ENCODE results near the gene ARL17B. TPM values are rescaled to one million over a fixed set of nuclear protein-coding genes. Genes with fewer than 3 reads are reported as not detected.
"Not testable (repeated sequence)": the region's sequence is repeated elsewhere in the genome, so short reads cannot be mapped to it uniquely, and the experiment has no call there.

ARL17B gene
- total RNA-seq (2014; rRNA removed; shearing (Covaris generic)), result 15.1 and 15.6 TPM in 2 replicates

- DNase-seq (ENCODE audit: low read depth), result not testable (repeated sequence)
Measured at GRCh38 chr17:46361755-46362154, at the start of gene ARL17B. TSS of gene ARL17B (minus strand) at chr17:46361766. CDS start at chr17:46358397, 3,369 bp downstream.

GRCh38 chr17:46409864-46410263 is 48.3 kb upstream of the ARL17B start:
- not testable (repeated sequence) for DNase-seq (ENCODE audit: low read depth)

- DNase-seq (ENCODE audit: low read depth), result not testable (repeated sequence)
Measured at GRCh38 chr17:46407155-46407554, 45.6 kb upstream of the ARL17B start.

GRCh38 chr17:46401033-46401787 is 39.6 kb upstream of the ARL17B start:
- DNase-seq (ENCODE audit: low read depth), result not testable (repeated sequence)

GRCh38 chr17:46400543-46400942 is 39.0 kb upstream of the ARL17B start:
- not testable (repeated sequence) for DNase-seq (ENCODE audit: low read depth)

- DNase-seq (ENCODE audit: low read depth), result not testable (repeated sequence)
Measured at GRCh38 chr17:46399993-46400392, 38.4 kb upstream of the ARL17B start.

- DNase-seq (ENCODE audit: low read depth), result not testable (repeated sequence)
Measured at GRCh38 chr17:46396292-46396691, 34.7 kb upstream of the ARL17B start.

GRCh38 chr17:46393702-46394101 is 32.1 kb upstream of the ARL17B start:
- DNase-seq (ENCODE audit: low read depth), result not testable (repeated sequence)

- not testable (repeated sequence) for DNase-seq (ENCODE audit: low read depth)
Measured at GRCh38 chr17:46385491-46385890, 23.9 kb upstream of the ARL17B start.

GRCh38 chr17:46383118-46383517 is 21.6 kb upstream of the ARL17B start:
- not testable (repeated sequence) for DNase-seq (ENCODE audit: low read depth)

- not testable (repeated sequence) for DNase-seq (ENCODE audit: low read depth)
Measured at GRCh38 chr17:46373418-46373817, 11.9 kb upstream of the ARL17B start.

GRCh38 chr17:46372236-46373229 is 11.0 kb upstream of the ARL17B start:
- not testable (repeated sequence) for DNase-seq (ENCODE audit: low read depth)

GRCh38 chr17:46367520-46367919 is 6.0 kb upstream of the ARL17B start:
- not testable (repeated sequence) for DNase-seq (ENCODE audit: low read depth)

- not testable (repeated sequence) for DNase-seq (ENCODE audit: low read depth)
Measured at GRCh38 chr17:46361145-46361735, 326 bp downstream of the ARL17B start.

- not testable (repeated sequence) for DNase-seq (ENCODE audit: low read depth)
Measured at GRCh38 chr17:46353856-46354255, 7.7 kb downstream of the ARL17B start.

GRCh38 chr17:46349060-46349459 is 12.5 kb downstream of the ARL17B start:
- not testable (repeated sequence) for DNase-seq (ENCODE audit: low read depth)

- DNase-seq (ENCODE audit: low read depth), result not testable (repeated sequence)
Measured at GRCh38 chr17:46348345-46348744, 13.2 kb downstream of the ARL17B start.

GRCh38 chr17:46342131-46342530 is 19.4 kb downstream of the ARL17B start:
- DNase-seq (ENCODE audit: low read depth), result not testable (repeated sequence)

- not testable (repeated sequence) for DNase-seq (ENCODE audit: low read depth)
Measured at GRCh38 chr17:46341220-46341619, 20.3 kb downstream of the ARL17B start.

- not testable (repeated sequence) for DNase-seq (ENCODE audit: low read depth)
Measured at GRCh38 chr17:46294831-46295230, 66.7 kb downstream of the ARL17B start, which contains the start of gene LRRC37A. TSS of gene LRRC37A (plus strand) at chr17:46295131. CDS start at chr17:46295134, 3 bp downstream.

GRCh38 chr17:46291618-46292017 is 69.9 kb downstream of the ARL17B start:
- DNase-seq (ENCODE audit: low read depth), result not testable (repeated sequence)
